Measurements from ENCODE around the gene ENGASE.
A peak's percentile ranks its signal among the peaks of the same experiment; 100 is the strongest.

The ENGASE gene

DNA sequence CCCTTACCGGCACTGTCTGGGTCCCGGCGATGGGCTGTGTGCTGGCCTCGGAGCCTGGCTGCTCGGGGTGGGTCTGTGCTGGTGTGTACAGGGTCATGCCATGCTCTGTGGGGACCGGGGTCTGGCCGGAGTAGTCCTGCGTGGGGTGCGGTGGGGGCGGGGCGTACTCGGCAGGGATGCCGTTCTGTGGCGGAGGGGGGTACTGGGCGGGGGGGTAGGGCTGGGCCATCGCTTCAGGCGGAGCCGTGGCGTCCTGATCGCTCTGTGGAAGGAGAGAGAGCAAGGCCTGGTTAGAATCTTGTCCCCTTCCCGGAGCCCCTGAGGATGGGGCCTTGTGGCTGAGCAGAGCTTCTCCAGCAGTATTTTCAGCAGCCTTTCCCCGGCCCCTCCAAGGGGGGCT lies 40.9 kb downstream of the ENGASE start:
- DNase-seq (ENCODE audit: low spot score), result no peak

DNA sequence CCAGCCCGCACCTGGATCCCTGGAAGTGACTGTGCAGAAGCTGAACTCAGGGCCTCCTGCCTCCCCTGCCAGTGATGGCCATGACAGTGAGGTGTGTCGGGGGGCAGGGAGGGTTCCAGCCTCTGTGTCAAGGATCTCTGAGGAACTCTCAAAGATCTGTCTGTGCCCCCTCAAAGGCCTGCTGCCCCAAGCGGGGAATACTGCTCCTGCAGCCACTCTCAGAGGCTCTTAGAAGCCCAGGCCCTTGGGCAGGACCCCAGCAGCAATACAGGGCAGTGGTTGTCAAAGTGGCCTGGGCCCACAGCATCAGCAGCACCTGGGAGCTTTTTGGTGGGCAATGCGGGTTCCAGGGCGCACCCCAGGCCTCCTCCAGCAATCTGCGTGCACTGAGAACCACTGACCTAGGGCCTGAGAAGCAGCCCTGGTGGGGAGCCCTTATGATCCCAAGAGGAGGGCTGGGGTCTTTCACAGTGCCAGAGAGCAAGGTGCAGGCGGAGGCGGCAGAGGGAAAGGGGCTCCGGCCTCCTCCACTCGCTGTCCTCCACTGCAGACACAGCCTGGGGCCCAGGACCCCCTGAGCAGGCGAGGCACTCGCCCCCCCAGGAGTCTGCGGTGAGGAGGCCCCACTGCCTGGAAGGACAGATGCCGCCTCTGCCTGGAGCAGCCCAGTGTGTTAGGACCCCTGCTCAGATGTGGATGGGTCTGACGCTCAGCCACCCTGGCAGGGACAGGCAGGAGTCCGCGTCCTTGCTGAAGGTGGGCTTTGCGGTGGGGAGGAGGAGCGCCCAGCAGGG lies 42.1 kb downstream of the ENGASE start:
- peak; percentile 22 for DNase-seq (ENCODE audit: low spot score)

DNA sequence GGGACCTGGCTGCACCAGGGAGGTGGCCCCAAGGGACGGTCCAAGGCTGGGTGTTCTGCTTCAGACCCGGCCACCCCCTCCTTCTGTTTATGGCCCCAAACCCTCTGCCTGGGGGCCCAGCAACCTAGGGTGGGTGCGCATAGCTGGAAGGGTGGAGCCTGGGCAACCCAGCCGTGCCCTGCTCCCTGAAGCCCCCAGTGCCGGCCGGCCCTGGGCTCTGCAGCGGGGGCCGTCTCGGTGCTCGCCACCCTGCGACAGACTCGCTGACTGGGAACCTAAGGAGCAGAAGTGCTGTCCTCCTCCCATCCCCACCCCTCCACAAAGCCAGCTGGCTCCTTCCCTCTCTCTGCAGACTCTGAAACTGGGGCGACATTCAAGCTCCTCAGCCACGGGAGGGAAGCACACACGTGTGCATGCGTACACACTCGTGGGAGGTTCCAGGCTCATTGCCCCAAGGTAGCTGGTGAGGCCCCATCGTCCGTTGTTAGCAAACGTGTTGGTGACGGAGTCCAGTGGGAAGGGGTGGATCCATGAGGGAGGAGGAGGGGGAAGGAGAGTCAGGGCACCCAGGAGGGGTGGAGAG lies 43.4 kb downstream of the ENGASE start:
- no peak for DNase-seq (ENCODE audit: low spot score)

DNA sequence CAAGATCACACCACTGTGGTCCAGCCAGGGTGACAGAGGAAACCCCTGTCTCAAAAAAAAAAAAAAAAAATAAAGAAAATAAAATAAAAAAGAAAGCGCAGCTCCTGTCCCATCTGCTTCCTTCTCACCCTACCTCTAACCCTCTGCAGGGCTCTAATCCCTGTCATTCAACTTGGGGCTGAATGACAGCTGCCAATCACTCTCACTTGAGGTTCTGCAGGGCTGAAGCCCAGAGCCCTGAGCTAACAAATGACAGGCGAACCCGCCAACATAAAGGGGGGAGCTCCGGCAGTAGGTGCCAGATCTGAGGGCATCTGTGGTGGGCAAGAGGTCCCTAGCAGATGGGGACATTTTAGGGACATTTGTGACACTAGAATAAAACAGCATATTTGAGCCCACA lies 44.3 kb downstream of the ENGASE start:
- no peak for DNase-seq (ENCODE audit: low spot score)

DNA sequence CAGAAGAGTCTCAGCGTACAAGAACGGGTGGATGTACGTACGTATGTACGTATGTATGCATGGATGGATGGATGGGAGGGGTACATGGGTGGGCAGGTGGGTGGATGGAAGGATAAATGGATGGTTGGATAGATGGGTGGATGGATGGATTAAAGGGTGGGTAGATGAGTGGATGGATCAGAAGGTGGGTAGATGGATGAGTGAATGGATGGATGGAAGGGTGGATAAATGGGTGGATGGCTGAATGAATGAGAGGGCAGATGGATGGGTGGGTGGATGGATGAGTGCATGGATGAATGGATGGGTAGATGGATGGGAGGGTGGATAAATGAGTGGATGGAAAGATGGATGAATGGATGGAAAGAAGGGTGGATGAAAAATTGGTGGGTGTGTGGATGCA lies 45.6 kb downstream of the ENGASE start:
- no peak for DNase-seq (ENCODE audit: low spot score)

DNA sequence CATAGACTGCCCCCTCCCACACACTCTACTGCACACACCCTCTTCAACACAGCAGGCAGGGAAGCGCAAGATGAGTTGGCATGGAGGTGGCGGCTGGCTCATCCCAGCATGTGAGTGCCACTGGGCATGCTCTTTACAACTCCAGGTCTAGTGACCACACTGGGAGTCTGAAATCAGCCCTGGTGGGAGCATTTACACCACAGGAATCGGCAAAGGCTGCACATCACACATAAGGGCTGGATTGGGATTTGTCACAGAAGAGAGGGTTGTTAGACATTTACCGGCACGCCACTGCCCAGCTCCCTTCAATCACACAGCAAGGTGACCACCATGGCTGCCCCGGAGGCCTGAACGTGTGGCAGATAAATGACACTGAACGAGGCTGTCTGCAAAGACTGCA lies 49.4 kb downstream of the ENGASE start:
- DNase-seq (ENCODE audit: low spot score), result no peak

DNA sequence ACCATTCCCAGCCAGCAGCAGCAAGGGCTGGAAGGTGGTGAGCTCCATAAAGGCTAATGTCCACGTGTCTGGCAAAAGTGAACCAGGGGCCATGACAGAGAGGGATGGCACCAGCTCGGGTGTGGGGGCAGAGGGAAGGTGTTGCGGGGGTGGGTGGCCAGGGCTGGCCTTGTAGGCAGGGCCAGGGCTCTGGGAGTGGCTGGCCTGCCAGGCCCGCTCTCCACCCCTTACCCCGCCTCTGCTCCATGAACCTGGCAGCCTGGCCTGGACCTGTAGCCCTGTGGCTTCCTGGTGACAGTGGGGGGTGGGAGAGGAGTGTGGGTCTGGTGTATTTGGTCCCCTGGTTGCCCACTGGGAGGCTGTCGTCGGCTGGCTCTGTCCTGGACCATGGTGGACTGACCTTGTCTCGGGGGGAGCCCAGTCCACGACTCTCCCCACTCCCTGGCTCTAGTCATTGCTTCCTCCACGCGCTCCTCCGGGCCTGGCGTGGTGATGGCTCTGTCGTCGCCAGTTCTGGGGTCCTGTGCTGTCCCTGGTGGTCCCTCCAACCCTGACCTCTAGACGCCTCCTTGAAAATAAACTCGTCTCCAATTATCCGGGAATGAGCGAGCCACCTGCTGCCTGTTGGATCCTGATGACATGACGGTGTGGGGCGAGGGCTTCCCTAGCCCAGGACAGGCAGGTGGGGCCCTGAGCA lies 50.0 kb downstream of the ENGASE start:
- no peak for DNase-seq (ENCODE audit: low spot score)

DNA sequence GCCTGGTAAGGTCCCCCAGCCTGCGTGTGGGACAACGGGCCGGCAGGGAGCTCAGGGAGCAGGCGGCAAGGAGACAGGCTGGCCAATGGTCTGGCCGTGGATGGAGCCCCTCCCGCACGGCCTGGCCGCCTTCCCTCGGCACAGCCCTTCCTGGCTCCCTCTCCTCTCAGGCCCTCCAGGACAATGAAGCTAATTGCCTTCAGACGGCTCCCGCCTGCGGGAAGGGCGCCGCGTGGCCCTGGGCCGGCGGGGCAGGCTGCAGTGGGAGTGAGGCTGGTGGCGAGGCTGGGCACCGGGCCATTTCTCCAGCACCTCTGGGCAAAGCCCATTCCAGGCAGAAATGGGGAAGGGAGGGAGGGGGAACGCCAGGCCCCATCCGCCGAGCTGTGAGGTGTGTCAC lies 50.9 kb downstream of the ENGASE start:
- no peak for DNase-seq (ENCODE audit: low spot score)

DNA sequence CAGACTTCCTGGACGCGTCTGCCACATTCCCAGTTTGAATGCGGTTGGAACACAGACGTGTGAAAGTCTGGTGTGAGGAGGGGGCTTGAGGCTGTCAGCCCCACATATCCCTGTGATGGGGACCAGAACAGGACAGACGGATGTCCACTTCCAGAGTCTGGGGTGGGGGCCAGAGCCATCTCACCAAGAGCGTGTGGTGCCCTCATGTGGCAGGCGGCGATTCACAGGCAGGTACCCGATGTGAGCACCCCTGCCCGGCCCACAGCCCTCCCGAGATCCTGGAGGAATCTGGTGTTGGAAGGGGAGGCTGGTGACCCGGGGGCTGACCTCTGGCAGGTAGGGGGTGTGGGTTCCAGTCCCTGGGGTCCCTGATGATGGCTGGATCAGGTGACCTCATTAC lies 51.5 kb downstream of the ENGASE start:
- no peak for DNase-seq (ENCODE audit: low spot score)

DNA sequence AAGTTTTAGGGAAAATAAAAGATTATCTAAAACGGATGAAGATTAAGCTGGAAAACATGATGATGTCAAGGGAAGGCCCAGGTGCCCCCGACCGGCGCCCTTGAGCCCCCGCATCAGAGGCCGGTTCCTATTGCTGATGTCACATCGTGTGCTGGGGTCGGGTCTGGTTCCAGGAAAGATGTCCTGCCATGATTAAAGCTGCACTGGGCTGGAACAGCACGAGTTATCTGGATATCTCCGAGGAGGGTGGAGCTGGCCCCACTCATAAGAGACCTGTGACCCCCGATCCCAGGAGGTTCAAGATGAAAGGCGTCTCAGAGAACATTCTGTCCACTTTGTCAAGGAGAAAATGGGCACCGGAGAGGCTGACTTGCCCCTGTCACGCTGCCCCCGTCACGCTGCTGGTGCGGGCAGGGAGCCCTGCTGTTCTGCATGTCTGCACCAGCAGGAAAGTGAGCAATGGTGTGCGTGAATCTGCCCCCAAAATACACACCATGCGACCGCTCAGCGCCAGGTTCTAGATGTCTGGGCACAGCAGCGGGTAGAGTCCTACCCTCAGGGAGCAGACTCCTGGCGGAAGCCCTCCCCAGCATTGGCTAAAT lies 53.0 kb downstream of the ENGASE start:
- no peak for DNase-seq (ENCODE audit: low spot score)

DNA sequence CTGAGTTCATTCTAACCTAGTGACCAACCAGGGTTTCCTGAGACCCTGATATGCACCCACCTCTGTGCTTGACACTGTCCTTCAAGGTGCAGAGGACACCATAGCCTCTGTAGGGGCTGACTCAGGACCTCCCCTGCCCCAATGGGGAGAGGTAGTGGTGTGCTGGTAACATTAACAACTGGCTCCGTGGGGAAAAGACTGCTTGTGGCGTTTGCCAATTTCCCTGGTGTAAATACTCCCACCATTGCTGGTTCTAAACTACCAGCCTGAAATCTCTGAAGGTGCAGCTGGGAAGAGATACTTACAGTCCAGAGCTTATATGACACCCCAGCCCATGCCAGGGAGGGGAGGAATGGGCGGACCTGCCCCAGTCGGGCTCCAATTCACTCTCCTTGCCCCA lies 54.9 kb downstream of the ENGASE start:
- DNase-seq (ENCODE audit: low spot score), result no peak

DNA sequence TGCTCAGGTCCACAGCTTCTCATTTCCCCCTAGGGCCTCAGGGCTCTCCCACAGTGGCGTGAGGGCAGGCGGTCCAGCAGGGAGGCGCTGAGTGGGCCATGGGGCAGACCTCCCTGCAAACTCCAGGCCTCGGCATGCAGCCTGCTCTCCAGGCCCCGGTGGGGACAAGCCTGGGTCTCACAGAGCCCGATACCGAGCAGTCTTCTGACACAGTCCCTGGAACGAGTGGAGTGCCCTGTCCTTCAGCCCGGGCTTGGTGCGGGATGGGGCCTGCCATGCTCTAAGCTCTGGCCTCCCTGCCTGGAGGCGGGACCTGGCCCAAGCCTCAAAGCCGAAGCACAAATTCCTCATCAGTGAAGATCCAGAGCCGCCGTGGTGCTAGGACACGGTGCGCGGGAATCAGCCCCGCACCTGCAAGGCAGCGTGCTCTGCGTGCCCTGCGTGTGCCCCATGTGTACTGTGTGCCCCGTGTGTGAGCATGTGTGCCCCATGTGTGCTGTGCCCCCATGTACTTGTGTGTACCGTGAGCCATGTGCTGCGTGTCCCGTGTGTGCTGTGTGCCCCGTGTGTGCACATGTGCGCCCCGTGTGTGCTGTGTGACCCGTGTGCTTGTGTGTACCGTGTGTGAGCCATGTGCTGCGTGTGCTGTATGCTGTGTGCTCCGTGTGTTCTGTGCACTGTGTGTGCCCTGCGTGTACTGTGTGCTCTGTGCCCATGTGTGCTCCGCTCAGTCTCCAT lies 56.1 kb downstream of the ENGASE start:
- DNase-seq (ENCODE audit: low spot score), result no peak

DNA sequence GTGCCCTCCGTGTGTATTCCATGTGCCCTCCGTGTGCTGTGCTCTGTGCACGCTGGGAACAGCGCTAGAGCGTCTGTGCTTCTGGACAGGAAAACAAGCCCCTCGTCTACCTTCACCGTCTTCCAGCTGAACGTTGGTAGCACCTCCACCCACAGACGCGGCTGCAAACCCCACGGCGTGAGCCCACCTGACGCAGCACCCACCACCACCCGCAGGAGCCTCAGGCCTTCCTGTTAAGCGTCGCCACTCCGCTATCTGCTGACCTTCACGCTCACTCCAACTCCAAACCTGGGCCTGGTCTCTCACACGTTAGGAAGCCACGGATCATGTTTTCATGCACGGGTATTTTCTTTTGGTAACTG lies 56.6 kb downstream of the ENGASE start:
- DNase-seq (ENCODE audit: low spot score), result no peak

DNA sequence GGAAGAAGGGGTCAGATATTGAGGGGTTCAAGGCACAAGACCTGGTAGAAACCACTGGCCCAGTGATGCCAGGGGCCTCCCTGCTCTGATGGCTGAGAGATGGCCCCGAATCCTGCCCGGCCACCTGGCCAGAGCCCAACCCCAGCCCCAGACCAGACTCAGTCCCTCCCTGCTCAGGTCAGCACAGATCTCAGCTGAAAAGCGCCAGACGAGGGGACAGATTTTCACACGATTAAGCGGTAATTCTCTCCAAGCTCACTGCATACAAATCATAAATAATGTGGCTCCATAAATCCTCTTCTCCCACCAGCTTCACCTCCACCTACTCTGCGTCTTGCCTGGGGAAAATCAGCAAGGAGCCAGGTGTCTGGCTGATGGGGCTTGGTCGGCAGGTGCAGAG lies 57.1 kb downstream of the ENGASE start:
- no peak for DNase-seq (ENCODE audit: low spot score)

DNA sequence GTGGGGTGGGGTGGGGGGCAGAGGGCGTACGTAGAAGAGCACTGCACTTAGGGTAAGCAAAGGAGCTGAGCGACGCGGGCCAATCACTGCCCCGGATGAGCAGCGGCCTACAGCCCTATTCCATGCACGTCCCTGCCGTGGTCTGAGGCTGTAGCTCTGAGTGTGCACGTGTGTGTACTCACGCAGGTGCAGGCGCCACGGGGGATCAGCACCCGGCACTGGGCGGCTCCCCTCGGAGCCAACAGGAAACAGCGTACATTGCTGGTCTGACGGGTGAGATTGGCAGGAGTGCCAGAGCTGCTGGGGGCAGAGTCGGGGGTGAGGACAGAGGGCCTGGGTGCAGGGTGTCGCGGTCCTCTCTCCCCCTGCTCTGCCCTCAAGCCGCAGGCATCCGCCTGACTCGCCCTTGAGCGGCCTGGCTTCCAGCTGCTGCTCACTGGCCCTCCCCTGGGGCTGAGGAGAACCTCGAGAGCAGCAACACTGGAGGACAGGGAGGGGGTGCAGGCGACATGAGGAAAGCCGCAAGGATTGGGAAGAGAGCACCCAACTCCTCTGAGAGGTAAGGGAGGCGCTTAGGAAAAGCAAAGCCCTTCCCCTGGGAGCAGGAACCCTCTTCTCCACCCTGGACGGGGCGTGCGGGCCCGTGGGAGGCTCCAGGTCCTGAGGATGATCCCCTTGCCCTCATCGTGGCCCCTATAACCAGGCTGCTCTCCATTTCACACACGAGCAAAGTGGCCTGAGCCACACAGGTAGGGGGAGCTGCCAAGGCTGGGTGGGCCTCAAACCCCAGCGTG lies 57.8 kb downstream of the ENGASE start:
- no peak for DNase-seq (ENCODE audit: low spot score)

DNA sequence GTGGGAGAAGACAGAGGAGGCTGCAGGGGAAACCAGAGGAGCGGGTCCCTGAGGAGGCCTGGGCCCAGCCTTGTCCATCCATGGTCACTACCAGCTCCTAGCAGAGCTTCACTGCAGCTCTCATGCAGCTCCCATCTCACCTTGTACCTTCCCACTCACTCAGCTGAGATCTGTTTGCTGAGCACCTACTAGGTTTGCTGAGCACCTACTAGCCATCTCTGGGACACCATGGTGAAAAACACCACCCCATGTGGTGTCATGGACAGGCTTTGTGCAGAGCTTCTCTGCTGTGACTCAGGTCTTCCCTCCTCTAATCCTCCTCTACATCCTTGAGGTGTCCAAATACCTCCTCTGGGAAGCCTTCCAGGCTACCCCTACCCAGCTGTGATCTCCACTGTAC lies 58.6 kb downstream of the ENGASE start:
- no peak for DNase-seq (ENCODE audit: low spot score)

DNA sequence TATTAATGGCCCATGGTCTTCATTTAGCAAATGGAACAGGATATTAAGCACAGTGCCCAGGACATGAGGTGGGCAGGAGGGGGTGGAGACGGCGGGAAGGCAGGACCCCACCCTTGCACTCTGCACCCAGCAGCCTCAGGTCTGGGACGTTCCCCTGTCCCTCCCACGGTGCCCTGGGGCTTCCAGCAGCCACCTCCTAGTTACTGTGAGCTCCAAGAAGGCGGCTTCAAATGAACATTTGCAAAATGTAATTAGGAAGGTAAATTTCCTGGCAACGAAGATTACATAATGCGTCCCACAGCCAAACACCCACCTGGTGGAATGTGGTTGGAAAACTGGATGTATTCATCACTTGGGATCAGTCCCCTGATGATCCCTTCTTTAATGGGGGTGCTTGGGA lies 59.4 kb downstream of the ENGASE start:
- DNase-seq (ENCODE audit: low spot score), result no peak

DNA sequence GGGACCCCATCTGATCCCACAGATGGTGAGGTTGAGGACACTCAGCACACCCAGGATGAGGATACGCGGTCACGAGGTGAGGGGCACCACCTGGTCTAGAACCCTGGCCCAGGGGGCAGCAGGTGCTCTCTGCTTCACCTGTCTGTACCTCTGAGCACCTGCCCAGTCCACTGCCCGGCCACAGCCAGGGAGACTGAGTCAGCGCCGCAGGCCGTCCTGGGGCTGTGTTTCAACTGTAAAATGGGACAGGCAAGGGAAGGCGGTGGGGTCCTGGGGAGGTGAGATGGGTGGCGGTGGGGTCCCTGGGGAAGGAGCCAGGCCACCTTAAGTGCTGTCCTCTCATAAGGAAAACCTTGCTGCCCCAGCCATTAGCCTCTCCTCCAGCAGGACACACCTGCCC lies 60.4 kb downstream of the ENGASE start:
- DNase-seq (ENCODE audit: low spot score), result no peak

DNA sequence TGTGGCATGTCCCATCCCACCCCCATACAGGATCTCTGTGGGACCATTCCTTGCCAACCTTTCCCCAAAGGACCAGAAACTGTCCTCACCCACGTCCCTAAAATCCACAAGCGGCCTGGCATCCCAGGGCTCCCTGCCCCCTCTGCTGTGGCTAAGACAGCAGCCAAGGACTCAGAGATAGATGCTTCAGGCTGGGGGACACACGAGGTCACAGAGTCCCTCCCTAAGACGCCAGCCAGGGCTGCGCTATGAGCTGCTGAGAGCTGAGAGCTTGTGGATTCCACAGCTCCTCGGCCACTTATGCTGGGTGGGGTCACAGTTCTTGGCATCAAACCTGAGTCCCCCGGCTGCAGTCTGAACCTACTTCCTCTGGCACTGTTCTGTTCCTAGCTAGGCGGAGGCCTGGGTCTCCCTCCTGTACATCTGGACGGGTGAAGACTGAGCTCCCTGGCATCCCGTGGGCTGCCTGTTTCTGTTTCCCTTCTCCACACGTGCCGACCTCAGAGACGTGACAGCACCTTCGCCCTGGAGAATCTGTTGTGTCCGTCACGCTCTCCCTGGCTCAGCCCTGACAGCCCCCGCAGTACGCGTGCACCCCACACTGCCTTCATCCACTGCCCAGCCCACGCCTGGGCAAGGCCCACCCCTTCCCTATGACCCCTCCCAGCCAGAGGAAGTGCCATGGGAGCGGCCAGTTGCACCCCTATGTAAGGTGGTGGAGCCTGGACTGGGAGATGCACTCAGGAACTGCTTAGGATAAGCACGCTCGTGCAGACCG lies 61.2 kb downstream of the ENGASE start:
- DNase-seq (ENCODE audit: low spot score), result no peak
